GM18858 (cell line): Measurements from ENCODE around the gene FBXL5.
"Not testable (repeated sequence)": the region's sequence is repeated elsewhere in the genome, so short reads cannot be mapped to it uniquely, and the experiment has no call there.

Experiments
- ATAC-seq: cut with Tn5 transposase; IDR thresholded peaks from one replicate; pipeline ENCODE4 v1.9.1; 2021; ENCODE audit not compliant: unreplicated experiment

The FBXL5 gene

DNA sequence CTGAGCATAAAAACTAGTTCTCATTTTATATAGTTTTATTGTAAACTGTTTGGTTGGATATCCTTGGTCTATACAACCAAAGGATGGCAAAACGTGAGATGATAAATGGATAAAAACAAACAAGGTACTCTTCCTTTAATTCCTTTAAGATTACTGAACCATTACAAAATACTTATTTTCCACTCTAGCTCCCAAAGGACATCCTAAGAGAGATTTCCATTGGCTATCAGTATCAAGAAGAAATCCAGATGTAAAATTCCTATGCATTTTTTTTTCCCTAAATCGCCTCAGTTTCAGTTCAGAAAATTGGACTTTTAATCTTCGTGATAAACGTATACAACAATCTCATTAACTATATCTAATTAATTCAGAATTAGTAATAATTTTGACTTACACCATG is 2.3 kb downstream of the FBXL5 start:
- no peak for ATAC-seq

DNA sequence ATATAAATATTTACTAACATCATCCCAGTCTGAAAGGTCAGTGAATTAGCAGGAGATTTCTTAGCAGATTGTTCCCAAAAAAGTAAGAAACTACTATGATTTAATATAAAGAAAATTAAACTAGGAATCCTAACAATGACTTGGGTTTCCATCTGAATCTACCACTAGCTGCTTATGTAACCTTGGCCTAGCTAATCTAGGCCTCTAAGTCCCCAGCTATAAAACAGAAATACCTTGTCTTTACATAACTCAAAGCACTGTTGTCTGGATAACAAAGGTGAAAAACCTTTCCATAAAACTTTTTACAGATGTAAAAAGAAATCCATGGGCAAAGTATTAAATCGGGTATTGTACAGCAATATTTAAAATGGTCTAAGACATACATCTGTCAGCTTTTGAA is 3.0 kb downstream of the FBXL5 start:
- no peak for ATAC-seq

DNA sequence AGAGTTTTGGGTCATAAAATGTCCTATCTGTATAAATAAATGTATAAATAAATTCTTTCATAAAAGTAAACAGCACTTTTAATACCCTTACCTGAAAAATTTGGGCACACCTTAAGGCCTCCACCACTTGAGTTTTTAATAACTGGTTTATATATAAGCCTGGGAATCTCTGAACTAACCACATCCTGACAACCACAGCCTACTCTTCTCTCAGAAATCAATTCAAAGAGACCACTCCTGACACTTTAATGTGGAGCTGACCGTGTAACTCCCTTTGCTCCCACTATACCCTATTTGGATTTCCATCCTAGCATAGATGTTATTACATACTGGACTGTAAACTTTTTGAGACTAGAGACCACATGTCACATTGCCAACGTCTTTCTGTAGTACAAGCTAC is 3.5 kb downstream of the FBXL5 start:
- no peak for ATAC-seq

DNA sequence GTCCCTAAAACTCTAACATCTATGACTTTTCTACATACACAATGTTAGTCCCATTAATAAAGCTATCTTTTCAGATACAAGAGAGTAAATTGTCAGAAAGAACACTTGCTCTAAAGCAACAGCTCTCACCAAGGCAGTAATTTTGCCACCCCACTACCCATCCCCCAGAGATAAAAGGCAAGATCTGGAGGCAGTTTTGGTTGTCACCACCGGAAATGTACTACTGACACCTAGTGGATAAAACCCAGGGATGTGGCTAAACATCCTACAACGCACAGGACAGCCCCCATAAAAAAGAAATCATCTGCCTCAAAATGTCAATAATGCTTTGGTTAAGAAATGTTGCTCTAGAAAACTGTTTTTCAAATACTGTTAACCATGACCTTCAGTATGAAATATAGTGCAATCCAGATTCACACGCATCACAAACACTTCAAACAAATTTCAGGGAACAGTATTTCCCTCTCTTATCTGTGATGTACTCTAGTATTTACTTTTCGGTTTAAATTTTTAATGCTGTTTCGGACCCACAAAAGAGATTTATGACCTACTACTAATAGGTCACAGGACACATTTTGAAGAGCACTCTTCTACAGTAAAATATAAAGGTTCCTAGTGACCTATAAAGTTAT is 5.1 kb downstream of the FBXL5 start:
- peak; percentile 40 for ATAC-seq

DNA sequence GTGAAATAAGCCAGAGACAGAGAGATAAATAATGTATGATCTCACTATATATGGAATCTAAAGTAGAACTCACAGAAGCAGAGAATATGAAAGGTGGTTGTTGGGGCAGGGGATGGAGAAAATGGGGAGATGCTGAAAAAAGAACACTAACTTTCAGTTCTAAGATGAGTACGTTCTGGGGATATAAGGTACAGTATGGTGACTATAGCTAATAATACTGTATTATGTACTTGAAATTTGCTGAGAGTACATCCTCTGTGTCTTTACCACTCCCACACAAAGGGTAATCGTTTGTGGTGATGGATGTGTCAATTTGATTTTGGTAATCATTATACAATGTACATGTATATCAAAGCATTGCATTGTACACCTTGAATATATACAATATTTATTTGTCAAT is 6.6 kb downstream of the FBXL5 start:
- peak; percentile 54 for ATAC-seq

DNA sequence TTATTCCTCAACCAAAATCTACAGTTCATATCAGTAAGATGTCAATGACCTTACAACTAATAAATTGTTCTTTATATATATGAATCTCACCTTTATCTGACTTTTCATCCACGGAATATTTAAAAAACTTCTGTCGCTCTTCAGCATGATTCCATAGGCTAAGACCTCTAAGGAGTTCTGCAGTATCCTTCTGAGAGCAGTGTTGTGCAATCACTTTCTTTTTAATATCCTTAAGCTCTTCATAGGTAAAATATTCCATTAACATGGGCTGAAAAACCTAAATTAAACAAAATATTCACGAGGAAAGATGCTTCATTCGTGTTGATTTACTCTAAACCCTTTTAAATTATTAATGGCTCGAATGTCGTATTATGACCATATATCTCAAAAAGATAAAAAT is 16.7 kb downstream of the FBXL5 start:
- ATAC-seq, result no peak

DNA sequence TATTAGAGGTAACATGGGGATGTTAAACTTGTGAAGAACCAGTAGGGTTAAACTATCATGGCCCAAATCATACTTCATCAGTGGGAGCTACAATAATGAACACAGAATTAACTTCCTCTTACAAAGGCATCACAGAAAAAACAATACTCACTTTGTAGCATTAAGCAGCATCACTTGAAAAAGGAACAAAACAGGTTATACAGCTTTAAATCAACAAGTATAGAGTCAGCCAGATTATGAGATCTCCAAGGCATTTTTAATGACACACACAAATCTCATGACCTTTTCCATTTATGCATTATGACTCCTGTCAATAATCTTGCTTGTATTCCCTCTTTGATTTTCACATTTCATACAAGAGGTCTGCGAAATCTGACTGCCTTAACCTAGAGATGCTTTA is 18.3 kb downstream of the FBXL5 start:
- no peak for ATAC-seq

DNA sequence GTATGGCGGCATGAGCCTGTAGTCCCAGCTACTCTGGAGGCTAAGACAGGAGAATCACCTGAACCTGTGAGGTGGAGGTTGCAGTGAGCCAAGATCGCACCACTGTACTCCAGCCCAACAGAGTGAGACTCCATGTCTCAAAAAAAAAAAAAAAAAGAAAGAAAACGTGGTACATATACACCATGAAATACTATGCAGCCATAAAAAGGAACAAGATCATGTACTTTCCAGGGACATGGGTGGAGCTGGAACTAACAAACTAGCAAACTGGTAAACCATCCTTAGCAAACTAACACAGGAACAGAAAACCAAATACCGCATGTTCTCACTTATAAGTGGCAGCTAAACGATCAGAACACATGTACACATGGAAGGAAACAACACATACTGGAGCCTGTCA is 37.8 kb downstream of the FBXL5 start:
- not testable (repeated sequence) for ATAC-seq

DNA sequence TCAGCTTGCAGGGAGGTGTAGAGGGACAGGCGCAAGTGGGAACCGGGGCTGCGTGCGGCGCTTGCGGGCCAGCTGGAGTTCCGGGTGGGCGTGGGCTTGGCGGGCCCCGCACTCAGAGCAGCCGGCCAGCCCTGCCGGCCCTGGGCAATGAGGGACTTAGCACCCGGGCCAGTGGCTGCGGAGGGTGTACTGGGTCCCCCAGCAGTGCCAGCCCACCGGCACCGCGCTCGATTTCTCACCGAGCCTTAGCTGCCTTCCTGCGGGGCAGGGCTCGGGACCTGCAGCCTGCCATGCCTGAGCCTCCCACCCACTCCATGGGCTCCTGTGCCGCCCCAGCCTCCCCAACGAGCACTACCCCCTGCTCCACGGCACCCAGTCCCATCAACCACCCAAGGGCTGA is 40.3 kb downstream of the FBXL5 start:
- not testable (repeated sequence) for ATAC-seq

DNA sequence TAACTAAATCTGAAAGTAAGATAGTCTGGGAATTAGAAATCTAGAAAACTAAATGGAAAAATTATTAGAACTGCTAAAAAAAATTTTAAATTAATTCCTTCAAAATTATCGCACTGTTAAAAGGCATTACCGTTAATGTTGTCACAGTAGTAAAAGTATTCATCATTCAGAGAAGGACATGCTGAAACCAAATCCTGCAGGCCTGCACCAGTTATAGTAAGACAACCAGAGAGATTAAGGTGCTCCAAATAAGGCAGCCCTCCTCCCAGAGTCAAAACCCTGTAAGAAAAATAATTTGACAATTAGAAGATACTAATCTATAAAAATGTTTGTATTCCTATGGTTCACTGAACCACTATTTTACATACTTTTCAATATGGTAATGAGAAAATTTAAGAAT is 43.0 kb downstream of the FBXL5 start:
- ATAC-seq, result no peak

DNA sequence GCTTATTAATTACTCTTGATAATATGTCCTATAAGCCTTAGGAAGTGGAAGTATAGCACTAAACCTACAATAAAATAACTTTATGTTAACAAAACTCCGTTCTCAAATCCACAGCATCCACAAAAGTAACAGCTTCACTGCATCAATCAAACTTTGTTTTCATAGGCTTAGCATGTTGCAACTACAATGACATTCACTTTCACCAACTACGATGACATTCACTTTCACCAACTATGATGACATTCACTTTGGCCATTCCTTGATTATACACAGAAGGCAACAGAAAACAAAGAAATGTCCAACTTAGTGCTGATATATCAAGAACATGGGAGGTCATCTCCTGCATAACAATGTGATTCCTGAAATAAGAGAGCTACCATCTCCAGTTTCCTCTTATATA is 44.3 kb downstream of the FBXL5 start:
- ATAC-seq, result no peak

DNA sequence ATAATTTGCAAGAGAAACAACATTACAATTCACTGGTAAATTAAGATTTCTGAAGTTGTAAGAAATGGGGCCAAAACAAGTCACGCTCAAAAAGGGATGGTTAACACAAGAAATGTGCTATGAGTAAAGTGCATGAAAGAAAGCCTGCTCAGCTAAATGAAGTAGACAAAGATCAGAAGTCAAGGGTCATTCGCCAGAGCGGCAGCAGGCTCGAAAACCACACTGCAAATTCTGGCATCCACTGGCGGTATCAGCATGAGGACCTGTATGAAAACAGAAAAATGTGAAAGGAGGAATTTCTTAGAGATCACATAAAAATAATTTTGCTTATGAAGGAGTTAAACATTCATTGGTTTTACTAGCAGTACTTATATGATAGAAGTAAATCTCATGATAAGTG is 49.6 kb downstream of the FBXL5 start:
- no peak for ATAC-seq

DNA sequence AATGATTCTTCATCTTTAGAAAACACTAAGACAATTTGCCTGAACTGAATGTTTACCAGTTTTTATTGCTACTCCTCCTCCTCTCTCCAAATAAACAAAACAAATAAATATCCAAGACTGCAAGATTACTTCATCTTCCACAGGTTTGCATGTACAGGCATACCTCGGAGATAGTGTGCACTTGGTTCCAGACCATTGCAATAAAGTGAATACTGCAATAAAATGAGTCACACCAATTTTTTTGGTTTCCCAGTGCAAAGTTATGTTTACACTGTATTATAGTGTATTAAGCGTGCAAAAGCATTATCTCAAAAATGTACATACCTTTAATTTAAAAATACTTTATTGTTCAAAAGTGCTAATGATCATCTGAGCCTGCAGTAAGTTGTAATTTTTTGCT is 53.3 kb downstream of the FBXL5 start:
- no peak for ATAC-seq

DNA sequence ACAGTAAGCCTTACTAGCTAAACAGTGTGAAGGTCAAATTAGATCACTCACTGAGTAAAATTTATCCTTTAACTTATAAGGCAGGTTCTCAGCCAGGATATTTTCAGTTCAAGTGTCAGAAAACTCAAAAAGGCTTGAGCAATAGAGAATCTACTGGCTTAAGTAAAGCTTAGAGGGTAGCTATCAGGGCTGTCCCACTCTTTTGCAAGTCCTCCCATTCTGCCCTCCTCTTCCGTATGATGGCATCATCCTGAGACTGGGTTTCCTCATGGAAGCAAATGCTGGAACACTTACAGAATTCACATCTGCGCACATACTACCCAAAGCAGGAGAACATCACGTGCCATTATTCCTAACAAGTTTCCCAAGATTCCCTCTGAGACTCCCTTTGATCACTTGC is 55.0 kb downstream of the FBXL5 start:
- no peak for ATAC-seq

DNA sequence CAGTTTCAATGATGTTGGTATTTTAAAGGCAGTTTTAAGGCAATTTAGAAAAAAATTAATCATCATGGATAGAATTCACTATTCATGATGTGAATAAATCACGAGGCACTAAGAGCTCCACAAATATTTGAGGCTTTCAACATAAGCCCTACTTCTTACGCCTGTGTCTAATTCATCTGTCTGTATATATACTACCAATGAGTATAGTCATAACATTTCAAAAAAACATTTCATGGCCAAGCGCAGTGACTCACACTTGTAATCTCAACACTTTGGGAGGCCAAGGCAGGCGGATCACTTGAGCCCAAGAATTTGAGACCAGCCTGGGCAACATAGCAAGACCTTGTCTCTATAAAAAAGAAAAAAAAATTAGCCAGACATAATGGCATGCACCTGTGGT is 56.5 kb downstream of the FBXL5 start:
- ATAC-seq, result no peak

DNA sequence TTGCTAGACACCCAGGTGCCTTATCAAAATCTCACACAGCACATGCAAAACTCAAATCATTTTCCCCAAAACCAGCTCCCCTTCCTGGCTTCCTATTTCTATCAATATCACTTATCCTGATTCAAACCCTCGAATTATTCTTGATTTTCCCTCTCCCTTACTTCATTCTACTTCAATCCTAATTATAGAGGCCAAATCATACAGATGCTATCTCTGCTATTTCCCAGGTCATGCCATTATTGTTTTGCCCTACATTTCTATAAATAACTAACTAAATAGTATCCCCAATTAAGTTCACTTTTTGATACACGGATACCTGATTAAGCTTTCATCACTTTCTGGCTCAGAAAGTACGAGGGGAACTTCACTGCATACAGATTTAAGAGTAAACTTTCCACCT is 62.4 kb downstream of the FBXL5 start:
- ATAC-seq, result no peak

DNA sequence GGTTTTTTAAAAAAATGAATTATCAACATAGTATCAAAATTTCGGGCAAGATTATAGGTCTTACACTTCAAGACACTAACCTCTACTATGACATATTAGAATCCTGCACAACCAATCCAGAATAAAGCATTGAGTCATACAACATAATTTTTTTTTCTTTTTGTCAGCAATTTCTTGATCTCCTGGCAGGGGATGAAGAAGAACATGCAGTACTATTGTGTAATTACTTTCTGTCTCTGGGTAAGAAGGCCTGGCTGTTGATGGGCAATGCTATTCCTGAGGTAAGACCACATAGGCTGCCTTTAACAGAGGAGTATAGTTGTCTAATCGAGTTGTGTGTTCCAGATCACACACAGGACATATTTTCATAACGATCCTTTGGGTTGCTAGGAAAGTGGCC is 67.5 kb downstream of the FBXL5 start:
- ATAC-seq, result no peak

DNA sequence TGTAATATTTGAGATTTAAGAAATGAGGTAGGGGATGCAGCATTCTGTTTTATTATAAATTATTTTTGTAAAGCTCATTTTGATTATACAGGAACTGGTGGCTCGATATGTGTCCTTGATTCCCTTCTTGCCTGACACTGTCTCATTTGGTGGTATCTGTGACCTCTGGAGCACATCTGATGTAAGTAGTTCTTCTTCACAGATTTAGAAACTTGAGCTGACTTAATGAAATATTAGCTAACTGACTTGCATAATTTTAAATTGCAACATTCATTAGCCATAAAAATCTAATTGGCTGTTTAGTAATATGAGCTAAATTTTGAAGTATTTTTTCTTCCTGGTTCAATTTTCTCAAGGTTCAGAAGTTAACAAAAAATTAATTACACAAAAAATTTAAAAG is 69.1 kb downstream of the FBXL5 start:
- no peak for ATAC-seq

DNA sequence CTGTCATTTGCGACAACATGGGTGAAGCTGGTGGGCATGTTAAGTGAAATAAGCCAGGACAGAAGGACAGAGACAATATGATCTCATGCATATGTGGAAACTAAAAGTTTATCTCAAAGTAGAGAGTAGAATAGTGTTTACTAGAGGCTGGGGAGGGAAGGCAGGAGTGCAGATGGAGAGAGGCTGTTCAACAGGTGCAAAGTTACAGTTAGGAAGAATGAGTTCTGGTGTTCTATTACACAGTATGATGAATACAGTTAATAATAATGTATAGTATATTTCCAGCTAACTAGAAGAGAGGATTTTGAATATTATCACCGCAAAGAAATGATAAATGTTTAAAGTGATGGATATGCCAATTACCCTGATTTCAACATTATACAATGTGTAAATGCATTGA is 69.8 kb downstream of the FBXL5 start:
- no peak for ATAC-seq

DNA sequence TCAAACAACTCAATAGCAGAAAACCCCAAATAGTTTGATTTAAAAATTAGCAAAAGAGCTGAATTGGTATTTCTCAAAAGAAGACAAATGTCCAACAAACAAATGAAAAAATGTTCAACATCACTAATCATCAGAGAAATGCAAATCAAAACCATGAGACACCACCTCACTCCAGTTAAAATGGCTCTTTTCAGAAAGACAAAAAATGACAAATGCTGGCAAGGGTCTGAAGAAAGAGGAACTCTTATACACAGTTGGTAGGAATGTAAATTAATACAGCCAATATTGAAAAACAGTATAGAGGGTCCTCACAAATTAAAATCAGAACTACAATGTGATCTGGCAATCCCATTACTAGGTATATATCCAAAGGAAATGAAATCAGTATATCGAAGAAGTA is 70.4 kb downstream of the FBXL5 start:
- no peak for ATAC-seq

DNA sequence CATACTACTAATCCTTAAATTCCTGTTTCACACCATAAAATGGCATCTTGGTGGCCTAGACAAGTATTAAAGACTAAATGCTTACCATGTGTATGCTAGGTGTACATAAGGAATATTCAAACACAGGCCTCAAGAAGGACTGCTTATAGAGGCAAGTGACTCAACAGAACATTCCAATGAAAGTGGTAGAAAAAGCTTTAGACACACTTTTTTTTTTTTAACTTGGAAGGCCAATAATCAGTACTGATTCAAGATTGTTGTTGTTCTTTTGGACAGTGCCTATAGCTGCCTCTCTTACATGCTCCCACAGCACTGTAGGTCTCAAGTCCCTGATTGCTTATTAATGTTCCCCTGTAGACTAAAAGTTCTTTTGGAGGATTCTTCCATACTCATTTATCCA is 77.6 kb downstream of the FBXL5 start:
- ATAC-seq, result no peak

DNA sequence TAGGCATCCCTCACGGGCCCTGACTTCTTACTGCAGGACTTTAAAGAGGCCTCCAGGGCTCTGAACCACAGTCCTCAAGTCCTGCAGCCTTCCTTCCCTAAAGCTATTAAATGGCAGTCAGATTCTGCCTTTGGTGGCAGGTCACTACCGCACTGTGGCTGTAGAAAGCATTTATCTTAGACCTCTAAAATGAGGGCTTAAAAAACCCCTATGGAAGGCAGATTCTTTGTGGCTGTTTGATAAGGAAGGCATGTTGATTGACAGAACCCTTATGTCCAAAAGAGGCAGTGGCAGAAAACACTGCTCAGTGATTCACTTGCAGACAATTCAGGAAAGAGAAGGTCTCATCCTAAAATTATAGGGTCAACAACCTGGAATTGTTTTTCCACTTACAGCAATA is 79.2 kb downstream of the FBXL5 start:
- ATAC-seq, result no peak

DNA sequence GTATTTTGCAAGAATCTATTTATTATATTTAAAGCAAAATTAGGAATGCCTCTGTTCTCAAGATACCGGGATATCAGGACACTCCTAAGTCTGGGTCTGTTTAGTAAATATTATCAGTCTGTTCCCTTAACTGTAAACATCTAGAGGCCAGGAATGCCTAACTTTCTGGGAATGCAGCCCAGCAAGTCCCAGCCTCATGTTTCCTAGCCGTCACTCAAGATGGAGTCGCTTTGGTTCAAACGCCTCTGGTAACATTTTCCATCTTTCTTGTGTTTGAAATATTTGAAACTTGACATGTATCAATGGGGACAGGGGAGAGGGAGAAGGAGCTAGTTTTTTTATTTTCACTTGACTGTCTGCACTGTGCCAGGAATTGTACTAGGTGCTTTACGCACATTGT is 85.4 kb downstream of the FBXL5 start:
- ATAC-seq, result no peak

DNA sequence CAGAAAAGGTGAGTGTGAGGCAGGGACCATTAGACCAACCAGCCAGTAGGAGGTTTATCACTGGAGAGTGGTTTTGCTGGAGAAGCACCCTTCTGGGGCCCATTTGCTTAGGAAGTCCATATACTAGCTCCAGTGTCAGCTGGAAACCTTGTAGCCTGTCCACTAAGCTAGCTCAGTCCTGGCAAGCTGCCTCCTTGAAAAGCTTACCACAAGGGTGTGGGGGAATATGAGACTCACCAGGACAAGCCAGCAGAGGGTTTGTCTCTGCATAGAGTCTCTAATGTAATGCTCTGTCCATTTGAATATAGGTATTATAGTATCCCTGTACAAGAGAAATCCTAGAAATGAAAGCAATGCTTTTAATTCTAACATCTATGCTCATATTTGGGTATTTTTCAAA is 86.3 kb downstream of the FBXL5 start:
- ATAC-seq, result no peak
